Measurements from ENCODE around the gene PARD3. TPM values are rescaled to one million over a fixed set of nuclear protein-coding genes. Genes with fewer than 3 reads are reported as not detected.

PARD3 gene
- total and polyA plus RNA-seq, 2 donors (not counting 3 experiments of a cell fraction or from before 2014, with no cell fraction given): 7.3 to 24.1 TPM

DNA sequence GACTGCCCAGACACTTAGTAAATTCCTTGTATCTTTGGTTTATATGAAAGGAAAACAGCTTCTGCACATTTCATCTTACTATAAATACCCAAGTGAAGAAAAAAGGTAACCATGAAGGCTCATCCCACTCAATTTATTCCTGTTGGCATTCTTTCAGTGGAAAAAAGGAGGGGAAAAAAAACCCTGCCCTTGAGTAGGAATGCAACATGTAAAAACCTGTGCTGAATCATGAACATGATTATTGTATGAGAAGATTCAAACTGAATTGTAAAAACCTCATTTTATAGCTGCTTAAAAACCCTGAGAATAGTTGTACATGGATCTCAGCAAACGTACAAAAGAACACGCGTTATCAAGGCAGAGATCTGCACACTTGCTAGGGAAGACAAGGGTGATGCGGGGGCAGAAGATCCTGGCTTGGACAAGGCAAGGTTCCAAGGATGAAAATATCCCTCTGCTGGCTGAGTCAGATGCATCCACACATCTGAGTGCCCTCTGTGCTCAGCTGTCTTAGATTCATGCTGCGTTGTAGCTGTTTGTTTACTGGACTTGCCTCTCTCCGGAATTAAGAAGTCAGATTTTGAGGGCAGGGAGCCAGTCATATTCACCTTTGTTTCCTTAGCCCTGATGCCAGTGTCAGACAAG lies 658.2 kb downstream of the PARD3 start:
- H3K79me2 ChIP-seq (ENCODE audit: control insufficient read depth, insufficient read depth, low read length): no peaks in the 10 kb centered on the region
- no peak overlapping the region for H3K27ac ChIP-seq (ENCODE audit: insufficient read depth, low read depth, low read length)
- no peaks in the 10 kb centered on the region for H3K9me3 ChIP-seq (replicated peaks; ENCODE audit: control insufficient read depth, insufficient read depth, low read length)
- no peaks in the 10 kb centered on the region for H3K27me3 ChIP-seq (ENCODE audit: control insufficient read depth in 2 of 2, insufficient read depth in 2 of 2, low read length in 2 of 2)
- H3K4me2 ChIP-seq (ENCODE audit: insufficient read depth, low read length): no peak overlapping the region
- H3K9ac ChIP-seq (replicated peaks; ENCODE audit: extremely low read depth, insufficient read depth, low read length): no peak overlapping the region
- TF ChIP-seq, protein P1, sequence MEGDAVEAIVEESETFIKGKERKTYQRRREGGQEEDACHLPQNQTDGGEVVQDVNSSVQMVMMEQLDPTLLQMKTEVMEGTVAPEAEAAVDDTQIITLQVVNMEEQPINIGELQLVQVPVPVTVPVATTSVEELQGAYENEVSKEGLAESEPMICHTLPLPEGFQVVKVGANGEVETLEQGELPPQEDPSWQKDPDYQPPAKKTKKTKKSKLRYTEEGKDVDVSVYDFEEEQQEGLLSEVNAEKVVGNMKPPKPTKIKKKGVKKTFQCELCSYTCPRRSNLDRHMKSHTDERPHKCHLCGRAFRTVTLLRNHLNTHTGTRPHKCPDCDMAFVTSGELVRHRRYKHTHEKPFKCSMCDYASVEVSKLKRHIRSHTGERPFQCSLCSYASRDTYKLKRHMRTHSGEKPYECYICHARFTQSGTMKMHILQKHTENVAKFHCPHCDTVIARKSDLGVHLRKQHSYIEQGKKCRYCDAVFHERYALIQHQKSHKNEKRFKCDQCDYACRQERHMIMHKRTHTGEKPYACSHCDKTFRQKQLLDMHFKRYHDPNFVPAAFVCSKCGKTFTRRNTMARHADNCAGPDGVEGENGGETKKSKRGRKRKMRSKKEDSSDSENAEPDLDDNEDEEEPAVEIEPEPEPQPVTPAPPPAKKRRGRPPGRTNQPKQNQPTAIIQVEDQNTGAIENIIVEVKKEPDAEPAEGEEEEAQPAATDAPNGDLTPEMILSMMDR (IDR thresholded peaks at IDR 0.05; ENCODE audit: extremely low read depth in 1 of 2, insufficient read depth in 1 of 2, low read depth in 1 of 2, low read length in 2 of 2): no peak
- TF ChIP-seq EZH2 (IDR thresholded peaks at IDR 0.05; ENCODE audit: borderline replicate concordance, low read depth, low read length, severe bottlenecking) (no peak), JUN (IDR thresholded peaks at IDR 0.05; ENCODE audit: borderline replicate concordance, insufficient read depth, insufficient read length, low read depth) (no peak), GATA2 (IDR thresholded peaks at IDR 0.05; ENCODE audit: insufficient read depth, insufficient read length, low read depth, low read length) (no peak), POLR2A (IDR thresholded peaks at IDR 0.05; ENCODE audit: low read depth, low read length) (no peak), FOS (IDR thresholded peaks at IDR 0.05; ENCODE audit: borderline replicate concordance, insufficient read depth, low read length) (no peak), MAX (IDR thresholded peaks at IDR 0.05; ENCODE audit: insufficient read depth, insufficient read length) (no peak), MYC (IDR thresholded peaks at IDR 0.05; ENCODE audit: low read depth, low read length) (no peak), POLR2AphosphoS5 (IDR thresholded peaks at IDR 0.05; ENCODE audit: insufficient read depth, low read depth, low read length) (no peak)
- BruUV-seq (replicated peaks): no TSS peak
- no peaks in the 10 kb centered on the region for H4K20me1 ChIP-seq (replicated peaks; ENCODE audit: control insufficient read depth, extremely low read depth, insufficient read depth, low read length)
- no peaks in the 10 kb centered on the region for H3K4me1 ChIP-seq (ENCODE audit: control insufficient read depth, extremely low read depth, insufficient read depth, low read length)
- no peak overlapping the region for H2AFZ ChIP-seq (ENCODE audit: low read depth, low read length)
- POLR2A ChIA-PET: no interaction called here
- no peaks in the 10 kb centered on the region for H3K9me1 ChIP-seq (replicated peaks; ENCODE audit: control insufficient read depth, extremely low read depth, insufficient read depth, low read length)
- intact Hi-C loops (cut with micrococcal nuclease) (no loop called here), dilution Hi-C loops (cut with MboI; ENCODE audit: extremely low pct_ligation_motif_present, low sequenced_read_pairs) (no loop called here)
- no peak for DNase-seq (ENCODE audit: low read depth, low spot score)
- no peaks in the 10 kb centered on the region for H3K36me3 ChIP-seq (ENCODE audit: control insufficient read depth in 2 of 2, extremely low read depth in 1 of 2, insufficient read depth in 2 of 2, low read length in 2 of 2)
- peak; percentile 18 for FAIRE-seq
- H3K4me3 ChIP-seq (replicated peaks in 1 of 3; ENCODE audit: insufficient read depth in 1 of 3, low read depth in 1 of 3, low read length in 3 of 3): no peak overlapping the region
- CTCF ChIA-PET: no interaction called here
